Loucy (cell line): ENCODE measurements around the gene PDCD5.

Experiments
- H2AFZ ChIP-seq: fragments of 200-600 bp; sonication (generic); 2 replicates; pipeline ENCODE4 v1.6.0; 2016; ENCODE audit warnings: antibody characterized with exemption, mild to moderate bottlenecking, low read length, moderate library complexity
- H3F3A ChIP-seq: fragments of 200-600 bp; 2 replicates; pipeline ENCODE4 v1.6.0; 2016; ENCODE audit warnings: antibody characterized with exemption, low read depth, mild to moderate bottlenecking
- H3K27me3 ChIP-seq: fragments of 200-600 bp; sonication (generic); 2 replicates; pipeline ENCODE4 v1.6.1; 2014; ENCODE audit warnings: low read length, mild to moderate bottlenecking; ENCODE audit not compliant: insufficient read depth, poor library complexity, severe bottlenecking
- H3K36me3 ChIP-seq: fragments of 200-600 bp; sonication (generic); 2 replicates; pipeline ENCODE4 v1.6.1; 2016; ENCODE audit warnings: low read length; ENCODE audit not compliant: insufficient read depth
- H3K4me1 ChIP-seq: fragments of 200-600 bp; sonication (generic); 2 replicates; pipeline ENCODE4 v1.5.1; 2014; ENCODE audit warnings: low read length, mild to moderate bottlenecking; ENCODE audit not compliant: insufficient read depth, poor library complexity, severe bottlenecking
- H3K4me2 ChIP-seq: fragments of 200-600 bp; sonication (generic); 2 replicates; pipeline ENCODE4 v1.6.0; 2014; ENCODE audit warnings: antibody characterized with exemption, low read length, low read depth, mild to moderate bottlenecking; ENCODE audit not compliant: poor library complexity, severe bottlenecking
- H3K4me3 ChIP-seq: fragments of 200-600 bp; sonication (generic); 2 replicates; pipeline ENCODE4 v1.5.1; 2014; ENCODE audit warnings: low read length, mild to moderate bottlenecking, mixed read lengths; ENCODE audit not compliant: poor library complexity, severe bottlenecking
- H3K79me2 ChIP-seq: fragments of 200-600 bp; sonication (generic); 2 replicates; pipeline ENCODE4 v1.6.1; 2014; ENCODE audit warnings: low read length; ENCODE audit not compliant: insufficient read depth
- H3K9ac ChIP-seq: fragments of 200-600 bp; sonication (generic); 2 replicates; pipeline ENCODE4 v1.6.0; 2014; ENCODE audit warnings: mild to moderate bottlenecking, low read depth, low read length, moderate library complexity; ENCODE audit not compliant: poor library complexity, severe bottlenecking
- H3K9me2 ChIP-seq: fragments of 200-600 bp; sonication (generic); replicated peaks from 2 replicates; pipeline ENCODE4 v1.6.1; 2016; ENCODE audit warnings: low read depth, low read length, mixed read lengths
- H3K9me3 ChIP-seq: fragments of 200-600 bp; sonication (generic); 2 replicates; pipeline ENCODE4 v1.6.1; 2014; ENCODE audit warnings: mild to moderate bottlenecking, antibody characterized with exemption, low read length, low read depth; ENCODE audit not compliant: insufficient read depth
- H4K20me1 ChIP-seq: fragments of 200-600 bp; sonication (generic); 2 replicates; pipeline ENCODE4 v1.6.0; 2014; ENCODE audit warnings: antibody characterized with exemption, low read length, mild to moderate bottlenecking; ENCODE audit not compliant: insufficient read depth, poor library complexity, severe bottlenecking
- CTCF ChIP-seq: fragments of 200-600 bp; sonication (generic); conservative IDR thresholded peaks from 2 replicates; pipeline ENCODE4 v1.5.1; 2014; ENCODE audit warnings: mild to moderate bottlenecking, antibody characterized with exemption, low read length
- EZH2phosphoT487 ChIP-seq: fragments of 200-600 bp; IDR thresholded peaks from 2 replicates; pipeline ENCODE4 v1.6.1; 2018; ENCODE audit warnings: antibody characterized with exemption, mild to moderate bottlenecking, moderate library complexity, borderline replicate concordance

Gene PDCD5

GRCh38 chr19:32605544-32605943 lies 24.6 kb downstream of the PDCD5 start:
- TF ChIP-seq EZH2phosphoT487 (no peak), CTCF (no peak)
- peaks cover 11% of the 10 kb centered on the region for H4K20me1 ChIP-seq
- no peaks in the 10 kb centered on the region for H3K9me3 ChIP-seq
- no peaks in the 10 kb centered on the region for H3K9me2 ChIP-seq
- H3K79me2 ChIP-seq: no peaks in the 10 kb centered on the region
- H3K4me2 ChIP-seq: no peak overlapping the region
- H3K27me3 ChIP-seq: no peaks in the 10 kb centered on the region
- 0 out of 2 replicates have a peak, but pooled peaks cover under 1% of the 10 kb centered on the region for H3F3A ChIP-seq
- H3K36me3 ChIP-seq: peaks cover 80% of the 10 kb centered on the region; the same call in 1 of the 2 replicates
- no peaks in the 10 kb centered on the region for H3K4me1 ChIP-seq
- no peak overlapping the region for H3K9ac ChIP-seq
- H3K4me3 ChIP-seq: no peak overlapping the region
- H2AFZ ChIP-seq: no peak overlapping the region

- Histone ChIP-seq H4K20me1 (peaks cover 11% of the 10 kb centered on the region), H3K9me2 (no peaks in the 10 kb centered on the region), H3F3A (no peaks in the 10 kb centered on the region), H3K36me3 (peaks cover 77% of the 10 kb centered on the region; the same call in 1 of the 2 replicates), H3K4me3 (no peak overlapping the region), H3K79me2 (no peaks in the 10 kb centered on the region), H3K27me3 (no peaks in the 10 kb centered on the region), H3K4me2 (no peak overlapping the region), H3K9me3 (no peaks in the 10 kb centered on the region), H3K4me1 (no peaks in the 10 kb centered on the region), H3K9ac (no peak overlapping the region), H2AFZ (no peak overlapping the region)
- TF ChIP-seq EZH2phosphoT487: no peak
- TF ChIP-seq CTCF: no peak
Observed at GRCh38 chr19:32606289-32606688, 25.3 kb downstream of the PDCD5 start.

GRCh38 chr19:32607479-32607878 lies 26.5 kb downstream of the PDCD5 start:
- Histone ChIP-seq H3K4me3 (no peak overlapping the region), H3K79me2 (no peaks in the 10 kb centered on the region), H3K9me2 (no peaks in the 10 kb centered on the region), H3K9ac (no peak overlapping the region), H3F3A (no peaks in the 10 kb centered on the region), H3K4me1 (no peaks in the 10 kb centered on the region), H3K27me3 (no peaks in the 10 kb centered on the region), H3K9me3 (no peaks in the 10 kb centered on the region), H4K20me1 (peaks cover 10% of the 10 kb centered on the region), H2AFZ (no peak overlapping the region), H3K4me2 (no peak overlapping the region), H3K36me3 (peaks cover 73% of the 10 kb centered on the region; the same call in 1 of the 2 replicates)
- TF ChIP-seq CTCF (no peak), EZH2phosphoT487 (no peak)
